ENCODE results near the gene EMX2.

EMX2 gene

DNA sequence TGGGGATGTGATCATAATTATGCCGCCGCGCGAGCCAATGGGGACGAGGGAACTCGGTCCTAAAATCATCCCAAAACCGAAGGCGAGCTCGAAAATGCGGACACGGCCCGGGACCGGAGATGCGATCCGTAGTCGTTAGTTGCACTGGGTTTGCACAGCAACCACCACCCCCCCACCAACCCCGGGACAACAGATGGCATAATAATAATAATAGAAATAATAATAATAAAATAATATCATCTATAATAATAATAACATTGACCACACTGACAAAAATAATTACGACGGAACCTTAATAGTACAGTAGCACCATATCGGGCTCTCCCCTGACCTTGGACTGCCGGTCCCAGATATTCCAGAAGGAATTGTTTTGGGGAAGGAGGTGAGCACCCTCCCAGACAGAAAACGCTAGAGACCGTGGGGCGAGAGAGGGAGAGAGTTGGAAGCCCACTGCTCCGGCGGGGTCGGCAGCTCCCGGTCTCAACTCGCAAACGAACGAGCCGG is 1.1 kb upstream of the EMX2 start:
- TF ChIP-seq, protein P1, sequence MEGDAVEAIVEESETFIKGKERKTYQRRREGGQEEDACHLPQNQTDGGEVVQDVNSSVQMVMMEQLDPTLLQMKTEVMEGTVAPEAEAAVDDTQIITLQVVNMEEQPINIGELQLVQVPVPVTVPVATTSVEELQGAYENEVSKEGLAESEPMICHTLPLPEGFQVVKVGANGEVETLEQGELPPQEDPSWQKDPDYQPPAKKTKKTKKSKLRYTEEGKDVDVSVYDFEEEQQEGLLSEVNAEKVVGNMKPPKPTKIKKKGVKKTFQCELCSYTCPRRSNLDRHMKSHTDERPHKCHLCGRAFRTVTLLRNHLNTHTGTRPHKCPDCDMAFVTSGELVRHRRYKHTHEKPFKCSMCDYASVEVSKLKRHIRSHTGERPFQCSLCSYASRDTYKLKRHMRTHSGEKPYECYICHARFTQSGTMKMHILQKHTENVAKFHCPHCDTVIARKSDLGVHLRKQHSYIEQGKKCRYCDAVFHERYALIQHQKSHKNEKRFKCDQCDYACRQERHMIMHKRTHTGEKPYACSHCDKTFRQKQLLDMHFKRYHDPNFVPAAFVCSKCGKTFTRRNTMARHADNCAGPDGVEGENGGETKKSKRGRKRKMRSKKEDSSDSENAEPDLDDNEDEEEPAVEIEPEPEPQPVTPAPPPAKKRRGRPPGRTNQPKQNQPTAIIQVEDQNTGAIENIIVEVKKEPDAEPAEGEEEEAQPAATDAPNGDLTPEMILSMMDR (IDR thresholded peaks at IDR 0.05; ENCODE audit: low read depth, low read length), result no peak
- no peak overlapping the region for H3K4me3 ChIP-seq (ENCODE audit: low read depth, low read length)

DNA sequence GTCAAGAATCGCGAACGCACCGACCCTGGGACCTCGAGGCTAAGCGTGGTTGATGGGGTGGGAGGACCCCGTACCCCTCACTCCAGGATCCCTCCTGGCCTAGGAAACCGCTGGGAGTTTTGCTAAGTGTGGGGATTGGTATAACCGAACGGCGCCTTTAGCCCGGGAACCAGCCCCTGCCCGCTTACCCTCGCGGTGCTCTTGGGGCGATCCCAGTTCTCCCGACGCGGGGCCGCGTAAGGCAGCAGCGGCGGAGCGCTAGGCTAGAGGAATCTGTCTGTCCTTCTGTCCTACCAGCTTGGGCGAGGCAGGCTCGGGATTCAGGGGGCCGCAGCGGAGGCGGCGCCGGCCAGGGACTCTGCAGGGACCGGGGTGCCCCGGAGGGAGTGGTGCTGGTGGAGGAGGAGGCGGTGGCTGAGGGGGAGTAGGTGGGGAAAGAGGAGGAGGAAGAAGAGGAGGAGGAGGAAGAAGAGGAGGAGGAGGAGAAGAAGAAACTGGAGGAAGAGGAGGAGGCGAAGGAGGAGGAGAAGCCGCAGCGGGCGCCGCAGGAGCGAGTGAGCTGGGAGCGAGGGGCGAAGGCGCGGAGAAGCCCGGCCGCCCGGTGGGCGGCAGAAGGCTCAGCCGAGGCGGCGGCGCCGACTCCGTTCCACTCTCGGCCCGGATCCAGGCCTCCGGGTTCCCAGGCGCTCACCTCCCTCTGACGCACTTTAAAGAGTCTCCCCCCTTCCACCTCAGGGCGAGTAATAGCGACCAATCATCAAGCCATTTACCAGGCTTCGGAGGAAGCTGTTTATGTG is 439 bp upstream of the EMX2 start:
- TF ChIP-seq, protein P1 (IDR thresholded peaks at IDR 0.05; ENCODE audit: low read depth, low read length), result no peak
- H3K4me3 ChIP-seq (ENCODE audit: low read depth, low read length), result peak overlapping the region; percentile 8; the same call in 1 of the 2 replicates

DNA sequence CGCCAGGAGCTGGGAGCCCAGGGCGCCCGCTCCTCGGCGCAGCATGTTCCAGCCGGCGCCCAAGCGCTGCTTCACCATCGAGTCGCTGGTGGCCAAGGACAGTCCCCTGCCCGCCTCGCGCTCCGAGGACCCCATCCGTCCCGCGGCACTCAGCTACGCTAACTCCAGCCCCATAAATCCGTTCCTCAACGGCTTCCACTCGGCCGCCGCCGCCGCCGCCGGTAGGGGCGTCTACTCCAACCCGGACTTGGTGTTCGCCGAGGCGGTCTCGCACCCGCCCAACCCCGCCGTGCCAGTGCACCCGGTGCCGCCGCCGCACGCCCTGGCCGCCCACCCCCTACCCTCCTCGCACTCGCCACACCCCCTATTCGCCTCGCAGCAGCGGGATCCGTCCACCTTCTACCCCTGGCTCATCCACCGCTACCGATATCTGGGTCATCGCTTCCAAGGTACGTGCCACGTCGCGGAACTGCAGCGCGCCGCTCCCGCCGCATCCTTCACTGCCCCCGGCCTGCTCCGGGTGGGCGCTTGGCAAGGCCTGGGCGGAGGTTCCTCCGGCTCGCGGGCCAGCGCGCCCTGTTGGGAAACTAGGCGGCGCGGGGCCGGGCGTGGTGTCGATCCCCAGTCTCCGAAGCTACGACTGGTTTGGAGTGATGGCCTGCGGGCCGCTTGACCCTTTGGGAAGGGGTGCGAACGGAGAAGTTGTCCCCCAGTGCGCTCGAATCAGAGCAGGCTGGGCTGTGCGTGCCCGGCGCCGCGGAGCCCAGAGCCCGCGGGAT is 868 bp downstream of the EMX2 start:
- TF ChIP-seq, protein P1 (IDR thresholded peaks at IDR 0.05; ENCODE audit: low read depth, low read length), result no peak
- no peak overlapping the region for H3K4me3 ChIP-seq (ENCODE audit: low read depth, low read length)

DNA sequence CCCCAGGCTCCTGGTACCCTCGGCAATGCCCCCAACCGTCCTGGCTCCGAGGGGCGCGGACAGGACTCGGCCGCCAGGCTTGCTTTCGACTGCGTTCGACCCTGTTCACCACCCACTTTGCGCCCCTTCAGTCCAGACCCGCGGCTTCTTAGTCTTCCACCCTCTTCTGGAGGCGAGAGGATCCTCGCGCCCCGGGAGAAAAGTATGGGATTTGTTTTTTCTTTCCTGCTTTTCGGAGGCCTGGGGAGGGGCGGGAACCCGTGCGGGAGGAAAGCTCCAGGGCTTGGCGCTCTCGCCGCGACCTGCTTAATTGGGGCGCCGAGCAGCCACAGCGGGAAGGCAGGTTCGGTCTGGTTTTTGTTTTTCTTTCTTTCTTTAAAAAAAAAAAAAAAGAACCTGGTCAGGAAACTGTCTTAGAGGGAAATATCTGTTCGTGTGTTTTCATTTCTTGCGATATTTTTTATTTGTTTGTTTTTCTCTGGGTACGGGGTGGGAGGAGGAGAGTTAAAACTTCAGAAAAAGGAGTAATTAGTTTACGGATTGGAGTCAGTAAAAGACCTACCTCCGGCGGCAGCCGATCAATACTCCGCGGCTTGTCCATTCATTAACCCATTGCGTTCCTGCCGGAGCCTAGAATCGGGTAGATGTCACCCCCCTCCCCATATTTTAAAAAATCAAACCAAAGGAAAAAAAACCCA is 1.6 kb downstream of the EMX2 start:
- no peak overlapping the region for H3K4me3 ChIP-seq (ENCODE audit: low read depth, low read length)
- TF ChIP-seq, protein P1 (IDR thresholded peaks at IDR 0.05; ENCODE audit: low read depth, low read length), result no peak

DNA sequence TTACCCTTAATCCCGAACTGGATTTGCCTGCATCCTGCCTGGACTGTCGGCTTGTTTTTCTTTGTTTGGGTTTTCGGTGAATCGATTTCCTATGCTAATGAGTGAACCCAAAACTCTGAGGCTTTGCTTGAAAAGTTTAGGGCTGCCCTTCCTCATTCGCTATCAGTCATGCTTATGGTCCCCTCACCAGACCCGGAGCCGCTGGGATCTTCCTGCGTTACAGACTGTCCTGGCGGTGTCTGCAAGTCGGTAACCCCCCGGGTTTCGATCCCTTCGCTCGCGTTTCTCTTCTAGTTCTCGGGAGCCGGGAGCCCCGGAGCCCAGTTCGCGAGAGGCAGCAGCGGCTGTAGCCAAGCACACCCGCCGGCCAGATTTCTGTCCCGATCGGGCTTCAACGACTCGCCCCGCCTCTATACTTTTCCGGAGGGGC is 2.2 kb downstream of the EMX2 start:
- H3K4me3 ChIP-seq (ENCODE audit: low read depth, low read length), result no peak overlapping the region

DNA sequence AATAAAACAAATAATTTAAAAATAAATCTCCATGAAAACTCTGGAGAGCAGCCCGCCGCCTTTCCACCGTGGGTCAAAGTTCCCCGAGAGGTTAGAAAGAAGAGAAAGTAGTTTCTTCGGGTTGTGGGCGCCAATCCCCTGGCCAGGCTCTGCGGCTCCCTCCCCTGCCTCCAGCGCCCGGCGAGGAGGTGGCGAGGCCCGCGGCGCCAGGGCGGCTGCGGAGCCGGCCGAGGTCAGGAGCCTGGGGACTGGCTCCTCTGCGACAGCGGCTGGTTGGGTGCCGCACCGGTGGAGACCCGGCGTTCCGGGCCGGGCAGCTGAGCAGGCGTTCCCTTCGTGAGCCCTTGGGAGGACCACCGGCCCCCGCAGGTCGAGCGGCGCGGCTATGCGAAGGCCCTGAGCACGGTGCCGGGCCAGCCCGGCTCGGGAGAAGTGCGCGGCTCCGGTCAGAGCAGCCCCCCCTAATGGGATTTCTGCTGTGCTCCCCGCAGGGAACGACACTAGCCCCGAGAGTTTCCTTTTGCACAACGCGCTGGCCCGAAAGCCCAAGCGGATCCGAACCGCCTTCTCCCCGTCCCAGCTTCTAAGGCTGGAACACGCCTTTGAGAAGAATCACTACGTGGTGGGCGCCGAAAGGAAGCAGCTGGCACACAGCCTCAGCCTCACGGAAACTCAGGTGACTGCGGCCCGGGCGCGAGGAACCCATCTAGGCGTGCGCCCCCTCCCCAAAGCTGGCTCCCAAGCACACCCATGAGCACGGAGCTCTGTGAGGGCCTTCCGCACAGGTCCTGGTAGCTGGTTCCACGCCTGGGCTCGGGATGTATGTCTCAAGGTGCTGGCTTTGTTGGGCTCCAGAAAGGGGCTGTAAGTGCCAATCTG is 2.8 kb downstream of the EMX2 start:
- no peak overlapping the region for H3K4me3 ChIP-seq (ENCODE audit: low read depth, low read length)
- TF ChIP-seq, protein P1 (IDR thresholded peaks at IDR 0.05; ENCODE audit: low read depth, low read length), result no peak

More for the DNA sequence above, 2.2 kb downstream of the EMX2 start:
- TF ChIP-seq, protein P1 (IDR thresholded peaks at IDR 0.05; ENCODE audit: low read depth, low read length), result no peak
